GM21619 (cell line): ENCODE data around the gene IFT57.
"Not testable (repeated sequence)": the region's sequence is repeated elsewhere in the genome, so short reads cannot be mapped to it uniquely, and the experiment has no call there.

ENCODE experiments used
- ATAC-seq: cut with Tn5 transposase; IDR thresholded peaks from one replicate; pipeline ENCODE4 v1.9.1; 2021; ENCODE audit not compliant: unreplicated experiment

The IFT57 gene

DNA sequence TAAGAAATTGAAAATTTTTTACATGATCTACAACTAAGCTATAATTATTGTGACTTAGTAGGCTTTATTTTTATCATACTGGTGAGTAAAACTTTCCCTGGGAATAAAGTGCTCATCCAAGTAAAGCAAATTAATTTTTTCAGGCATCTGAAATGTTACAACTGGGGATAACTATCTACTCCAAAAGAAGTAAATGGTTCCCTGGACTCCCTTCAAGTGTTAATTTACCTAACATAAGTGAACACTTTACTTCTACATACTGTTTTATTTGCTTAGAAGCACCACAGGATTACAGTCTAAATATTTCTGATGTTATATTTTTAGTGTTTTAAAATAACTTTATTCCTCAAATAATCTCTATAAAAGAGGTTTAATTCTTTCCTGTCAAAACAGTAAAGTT, 57.8 kb downstream of the IFT57 start:
- no peak for ATAC-seq

DNA sequence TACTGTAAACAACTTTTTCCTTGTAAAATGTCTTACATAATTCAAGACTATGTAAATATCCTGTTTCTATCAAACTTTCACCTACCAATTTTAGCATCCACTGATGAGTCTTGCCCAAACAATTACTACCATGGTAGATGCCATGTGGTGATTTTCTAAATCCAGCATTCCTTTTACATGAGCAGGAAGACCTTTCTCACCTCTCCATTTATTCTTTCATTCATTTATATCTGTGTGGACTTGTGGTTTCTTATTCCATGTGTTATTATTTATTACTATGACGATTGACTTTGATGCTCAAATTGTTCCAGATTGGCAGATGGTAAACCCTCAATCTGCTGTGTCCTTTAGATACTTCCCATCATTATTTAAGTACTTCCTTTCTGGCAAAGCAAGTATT, 62.4 kb downstream of the IFT57 start:
- no peak for ATAC-seq

DNA sequence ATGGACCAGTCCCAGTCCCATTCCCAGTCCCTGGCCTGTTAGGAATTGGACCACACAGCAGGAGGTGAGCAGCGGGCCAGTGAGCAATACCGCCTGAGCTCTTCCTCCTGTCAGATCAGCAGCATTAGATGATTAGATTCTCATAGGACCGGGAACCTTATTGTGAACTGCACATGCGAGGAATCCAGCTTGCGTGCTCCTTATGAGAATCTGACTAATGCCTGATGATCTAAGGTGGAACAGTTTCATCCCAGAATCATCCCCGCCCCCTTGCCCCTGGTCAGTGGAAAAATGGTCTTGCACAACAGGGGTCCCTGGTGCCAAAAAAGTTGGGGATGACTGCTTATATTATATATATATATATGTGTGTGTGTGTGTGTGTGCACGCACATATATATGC, 63.1 kb downstream of the IFT57 start:
- ATAC-seq = no peak

DNA sequence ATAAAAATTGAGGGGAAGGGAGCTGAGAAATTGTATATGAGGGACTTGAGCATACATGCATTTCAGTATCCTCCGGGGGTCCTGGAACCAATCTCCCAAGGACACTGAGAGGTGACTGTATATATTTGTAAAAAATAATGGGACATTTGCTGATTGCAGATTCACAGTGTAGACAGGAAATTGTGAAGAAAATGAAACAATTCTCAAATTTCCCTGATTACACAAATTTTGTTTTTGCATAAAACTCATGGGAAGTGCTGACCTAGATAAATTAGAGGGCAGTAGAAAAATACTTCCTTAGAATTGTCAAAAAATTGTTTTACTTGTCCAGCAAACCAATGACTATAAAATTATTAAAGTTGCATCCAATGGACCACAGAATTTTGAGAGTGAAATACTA, 64.0 kb downstream of the IFT57 start:
- no peak for ATAC-seq

DNA sequence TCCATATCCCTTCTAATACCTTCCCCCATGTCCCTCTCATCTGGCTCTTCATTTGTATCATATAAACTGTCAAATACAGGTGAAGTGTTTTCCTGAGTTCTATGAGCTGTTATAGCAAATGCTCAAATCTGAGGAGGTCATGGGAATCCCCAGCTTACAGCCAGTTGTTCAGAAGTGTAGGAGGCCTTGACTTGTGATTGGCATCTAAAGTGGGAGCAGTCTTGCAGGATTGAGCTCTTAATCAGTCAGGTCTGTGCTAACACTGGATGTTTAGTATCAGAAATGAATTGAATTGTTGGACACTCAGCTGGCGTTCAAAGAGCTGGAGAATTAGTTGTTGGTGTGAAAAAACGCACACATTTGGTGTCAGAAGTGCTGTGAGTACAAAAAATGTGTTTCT, 65.0 kb downstream of the IFT57 start:
- ATAC-seq = no peak

DNA sequence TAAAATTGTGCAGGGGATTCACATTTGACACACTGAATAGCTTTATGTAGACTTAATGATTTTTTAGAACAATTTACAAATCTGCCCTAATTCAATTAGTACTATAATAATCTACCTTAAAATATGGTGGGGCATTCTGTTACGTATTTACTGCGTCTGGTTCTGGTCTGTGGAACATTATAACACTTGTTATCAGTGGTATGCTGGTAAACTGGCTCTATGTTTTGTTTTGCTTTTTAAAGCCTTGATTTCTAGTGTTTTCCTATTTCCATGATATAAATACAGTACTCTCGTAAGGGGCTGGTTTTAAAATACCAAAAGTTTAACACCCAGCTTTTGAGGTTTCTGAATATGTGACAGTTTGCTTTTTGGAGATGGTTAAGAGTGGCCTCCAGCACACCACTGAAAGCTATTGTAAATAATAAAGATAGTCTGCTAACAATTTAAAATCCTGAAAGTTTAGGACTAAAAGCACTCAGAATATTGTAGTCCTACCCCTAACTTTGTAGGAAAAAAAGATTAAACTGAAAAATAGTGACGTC, 65.8 kb downstream of the IFT57 start:
- ATAC-seq = no peak

DNA sequence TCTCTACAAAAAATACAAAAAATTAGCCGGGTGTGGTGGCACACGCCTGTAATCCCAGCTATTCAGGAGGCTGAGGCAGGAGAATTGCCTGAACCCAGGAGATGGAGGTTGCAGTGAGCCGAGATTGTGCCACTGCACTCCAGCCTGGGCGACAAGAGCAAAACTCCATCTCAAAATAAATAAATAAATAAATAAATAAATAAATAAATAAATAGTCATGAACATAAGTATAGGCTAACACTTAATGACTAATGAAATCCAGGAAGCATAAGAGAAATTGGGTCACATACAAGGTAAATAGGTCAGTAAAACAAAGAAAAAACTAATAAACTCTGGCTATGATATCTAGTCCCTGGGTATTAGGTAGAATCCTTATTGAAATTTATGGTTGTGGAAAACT, 66.6 kb downstream of the IFT57 start:
- not testable (repeated sequence) for ATAC-seq

DNA sequence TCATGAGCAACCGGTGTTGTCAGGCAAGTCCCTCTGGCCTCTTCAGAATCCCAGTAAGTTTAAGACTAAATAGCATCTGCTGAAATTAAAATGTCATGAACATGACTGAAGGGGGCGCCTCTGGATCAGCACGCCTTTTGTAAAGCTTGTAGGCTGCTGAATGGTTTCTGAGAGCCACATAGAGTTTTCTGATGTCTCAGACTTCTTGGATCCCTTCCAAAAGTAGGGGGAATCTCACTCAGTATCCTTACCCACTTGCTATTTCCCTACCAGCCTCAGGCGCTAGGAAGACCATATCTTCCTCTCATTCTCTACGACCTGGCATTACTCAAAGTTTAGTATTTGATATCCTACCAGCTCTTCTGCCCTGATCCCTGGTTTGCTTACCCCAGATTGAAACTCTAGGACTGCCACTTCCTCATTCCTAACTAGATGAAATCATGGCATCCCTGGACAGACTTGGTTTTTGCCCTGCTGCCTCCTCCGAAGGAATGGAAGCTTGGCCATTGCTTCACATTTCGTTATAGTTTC, 68.7 kb downstream of the IFT57 start:
- peak; percentile 62 for ATAC-seq

DNA sequence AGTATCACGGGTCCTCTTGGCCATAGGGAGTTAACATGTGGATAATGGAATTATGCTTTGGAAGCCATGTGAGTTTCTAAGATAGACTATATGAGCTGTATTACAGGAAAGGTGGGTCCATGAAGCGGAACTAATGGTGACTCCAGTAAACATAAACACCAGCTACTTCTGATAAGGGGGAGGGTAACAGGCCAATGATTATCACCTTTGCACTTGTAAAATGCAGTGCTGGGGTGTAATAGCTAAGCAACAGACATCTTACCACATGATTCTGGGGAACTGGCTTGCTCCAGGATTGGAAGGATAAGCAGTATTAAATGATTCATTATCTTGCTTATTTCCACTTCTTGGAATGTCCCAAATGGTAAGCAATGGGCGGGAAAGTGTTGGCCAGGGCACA, 70.0 kb downstream of the IFT57 start:
- no peak for ATAC-seq

DNA sequence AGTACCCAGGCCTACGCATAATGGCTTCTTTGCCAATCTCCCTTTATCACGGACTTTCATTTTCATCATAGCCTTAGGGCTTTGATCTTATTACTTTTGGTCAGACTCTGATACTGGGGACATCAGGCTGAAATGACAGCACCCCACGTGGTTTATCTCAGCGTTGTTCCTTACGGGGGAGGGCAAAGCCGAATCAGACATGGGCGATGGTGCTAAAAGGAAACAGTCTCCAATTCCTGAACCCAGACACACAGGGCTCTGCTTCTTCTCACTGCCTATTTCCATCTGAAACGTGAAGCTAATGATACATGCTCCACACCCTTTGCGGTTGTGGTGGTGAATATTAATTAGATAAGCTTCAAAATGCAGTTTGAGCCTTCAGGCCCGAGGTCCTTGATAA, 72.0 kb downstream of the IFT57 start:
- no peak for ATAC-seq

DNA sequence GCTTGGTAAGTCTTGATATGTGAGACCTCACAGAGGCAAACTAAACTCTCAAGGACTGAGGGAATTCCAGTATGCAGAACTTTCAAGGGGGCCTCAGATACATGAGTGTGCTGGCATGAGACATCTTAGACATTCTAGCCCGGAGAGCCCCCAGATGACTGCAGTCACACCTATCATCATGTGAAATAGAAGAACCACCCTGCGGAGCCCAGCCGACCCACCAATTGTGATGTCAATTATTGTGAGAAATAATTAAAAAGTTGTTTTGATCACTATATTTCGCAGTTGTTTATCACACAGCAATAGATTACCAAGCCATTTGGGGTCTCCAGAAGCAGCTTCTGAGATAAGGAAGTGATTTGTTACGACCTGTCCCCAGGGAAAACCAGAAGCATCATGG, 76.1 kb downstream of the IFT57 start:
- ATAC-seq = no peak

DNA sequence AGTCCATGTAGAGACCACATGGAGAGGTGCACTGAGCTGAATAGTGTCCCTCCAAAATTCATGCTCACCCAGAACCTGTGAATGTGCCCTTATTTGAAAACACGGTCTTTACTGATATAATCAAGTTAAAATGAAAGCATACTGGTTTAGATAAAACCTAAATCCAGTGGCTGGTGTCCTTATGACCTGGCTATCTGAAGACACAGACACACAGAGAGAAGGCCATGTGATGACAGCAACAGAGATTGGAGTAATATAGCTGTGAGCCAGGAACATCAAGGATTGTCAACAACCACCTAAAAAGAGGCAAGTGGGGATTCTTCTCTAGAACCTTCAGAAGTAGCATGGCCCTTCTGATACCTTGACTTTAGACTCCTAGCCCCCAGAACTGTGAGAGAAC, 76.6 kb downstream of the IFT57 start:
- no peak for ATAC-seq

DNA sequence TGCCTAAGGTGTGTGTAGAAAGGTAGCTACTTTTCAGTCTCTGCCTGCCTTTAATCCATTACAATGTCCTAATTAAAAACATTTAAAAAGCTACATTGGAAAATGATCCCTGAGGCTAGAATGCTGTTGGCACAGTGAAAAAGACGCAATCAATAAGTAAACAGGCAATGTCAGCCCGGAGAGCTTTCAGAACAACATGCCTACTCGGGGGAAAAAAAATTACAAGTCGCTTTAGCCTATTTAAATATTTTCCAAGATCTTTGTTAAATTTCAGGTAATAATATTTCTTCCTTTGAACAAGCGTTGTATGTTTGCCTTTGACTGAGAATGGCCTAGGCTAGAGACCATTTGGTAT, 84.8 kb downstream of the IFT57 start:
- ATAC-seq = no peak

DNA sequence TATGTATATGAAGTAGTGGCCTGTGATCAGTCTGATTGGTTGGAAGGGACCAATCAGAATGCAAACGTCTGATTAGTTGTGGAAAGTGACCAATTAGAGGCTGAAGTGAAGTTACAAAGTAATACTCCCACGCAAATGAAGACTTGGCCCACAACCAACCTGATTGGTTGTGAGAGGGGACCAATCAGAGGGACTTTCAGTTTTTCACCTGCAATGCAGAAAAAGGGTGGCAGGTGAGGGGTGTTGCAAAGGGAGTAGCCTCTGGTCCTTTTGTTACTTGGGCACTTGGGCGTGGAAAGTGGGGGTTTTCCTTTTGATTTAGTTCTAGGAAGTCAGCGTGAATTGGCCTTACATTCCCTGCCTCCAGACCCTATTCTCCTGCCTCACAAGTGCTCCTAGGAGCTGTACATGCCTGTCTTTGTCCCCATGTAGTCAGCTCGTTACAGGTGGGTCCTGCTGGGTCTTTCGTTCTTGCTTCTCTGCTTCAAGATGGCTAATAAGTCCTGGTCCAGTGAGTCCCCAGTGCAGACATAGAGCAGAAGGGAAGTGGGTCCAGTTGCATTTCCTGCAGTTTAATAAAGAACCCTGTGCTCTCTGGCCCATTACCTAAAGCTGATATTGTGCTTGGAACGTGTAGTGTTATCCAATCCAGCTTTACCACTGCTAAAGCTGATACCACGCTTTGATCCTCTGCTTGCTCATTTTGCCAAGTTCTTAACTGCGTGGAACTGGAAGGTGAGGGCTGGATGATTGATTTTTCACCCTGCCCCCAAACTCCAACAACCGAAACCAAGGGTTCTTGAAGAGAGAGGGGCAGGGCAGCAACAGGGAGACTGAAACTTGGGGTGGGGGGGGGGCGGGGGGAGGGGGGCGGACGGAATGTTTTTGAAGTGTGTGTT, 85.4 kb downstream of the IFT57 start:
- no peak for ATAC-seq

DNA sequence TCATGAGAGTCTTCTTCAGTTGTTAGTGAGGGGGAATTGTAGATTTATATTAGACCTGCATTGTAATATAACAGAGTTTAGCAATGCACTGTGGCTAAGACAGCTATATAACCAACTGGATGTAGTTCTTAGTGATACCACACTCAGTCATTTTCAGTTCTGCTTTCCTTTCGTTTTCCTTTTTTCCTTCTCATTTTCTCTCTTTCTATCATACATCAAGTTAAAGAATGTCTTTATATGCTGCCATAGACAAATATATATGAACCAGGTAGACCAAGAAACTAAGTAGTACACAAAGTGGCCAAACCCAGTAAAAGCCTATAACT, 87.7 kb downstream of the IFT57 start:
- peak; percentile 32 for ATAC-seq

DNA sequence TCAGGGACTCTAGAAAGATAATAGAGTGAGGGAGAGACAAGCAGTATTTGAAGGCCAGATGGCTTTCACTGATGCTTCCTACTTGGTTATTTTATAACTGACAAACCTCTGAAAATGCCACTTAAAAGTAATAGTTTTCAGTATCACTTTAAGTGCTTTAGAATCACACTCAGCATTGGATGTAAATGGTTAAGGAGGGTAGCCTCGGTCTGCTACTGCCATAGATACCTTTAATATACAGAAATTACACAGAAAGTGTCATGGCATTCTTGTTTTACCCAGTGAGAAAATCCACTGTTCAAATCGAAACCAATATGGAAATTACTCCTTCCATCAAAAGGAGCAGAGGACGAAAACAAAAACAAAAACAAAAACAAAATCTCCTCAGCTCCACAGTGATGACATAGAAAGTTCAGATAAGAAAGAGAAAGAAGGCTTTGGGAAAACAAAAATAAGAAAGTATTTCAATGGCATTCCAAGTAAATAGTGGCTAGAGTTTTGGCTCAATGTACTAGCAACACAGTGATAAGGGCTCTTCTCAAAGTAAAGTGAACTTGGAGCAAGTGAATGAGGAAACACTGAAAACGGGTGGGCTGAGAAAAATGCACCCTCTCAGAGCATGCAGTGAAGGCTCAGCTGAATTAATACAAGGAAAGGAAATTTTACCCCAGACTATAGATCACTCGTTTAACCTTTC, 88.2 kb downstream of the IFT57 start:
- peak; percentile 54 for ATAC-seq

DNA sequence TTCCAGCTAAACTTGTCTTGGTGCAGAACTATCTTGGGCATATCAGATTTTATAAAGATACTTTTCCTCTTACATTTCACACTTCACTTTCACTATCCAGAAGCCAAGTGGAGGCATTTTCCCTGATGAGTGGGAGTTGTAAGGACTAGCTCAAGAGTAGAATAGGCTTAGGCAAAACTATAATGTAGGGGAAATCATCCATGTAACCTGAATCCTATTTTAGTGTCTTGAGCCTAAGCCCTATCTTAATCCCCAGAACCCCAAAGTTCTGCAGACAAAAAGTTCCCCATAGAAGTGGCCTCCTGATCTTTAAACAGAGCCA, 89.2 kb downstream of the IFT57 start:
- ATAC-seq = no peak

DNA sequence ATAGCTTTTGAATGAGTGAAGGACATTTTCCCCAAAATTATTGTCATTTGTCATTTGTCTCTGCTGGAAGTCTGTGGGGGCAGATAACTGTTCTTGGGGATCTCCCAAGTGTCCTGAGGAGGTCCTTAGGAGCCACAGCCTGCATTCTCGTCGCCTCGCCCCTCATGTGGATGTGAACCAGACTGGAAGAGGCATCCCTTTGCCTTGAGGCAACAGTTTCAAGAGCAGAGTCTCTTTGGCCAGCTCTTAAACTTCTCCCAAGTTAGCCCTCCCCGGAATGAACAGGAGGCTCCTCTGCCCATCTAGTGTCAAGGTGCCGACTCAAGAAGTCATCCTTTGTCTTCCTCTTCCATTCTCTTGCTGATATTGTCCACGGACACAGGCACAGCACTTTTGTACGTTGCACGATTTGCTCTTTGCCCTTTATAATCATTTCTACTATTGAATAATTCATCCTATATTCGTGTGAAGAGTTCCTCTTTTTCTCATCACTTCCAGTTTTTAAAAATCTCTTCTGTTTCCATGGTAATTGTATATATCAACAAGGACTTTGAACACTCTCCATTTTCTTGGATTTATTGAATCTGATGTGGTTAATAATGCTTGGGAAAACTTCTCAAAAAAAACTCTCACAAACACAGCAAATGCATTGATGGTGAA, 90.6 kb downstream of the IFT57 start:
- no peak for ATAC-seq

DNA sequence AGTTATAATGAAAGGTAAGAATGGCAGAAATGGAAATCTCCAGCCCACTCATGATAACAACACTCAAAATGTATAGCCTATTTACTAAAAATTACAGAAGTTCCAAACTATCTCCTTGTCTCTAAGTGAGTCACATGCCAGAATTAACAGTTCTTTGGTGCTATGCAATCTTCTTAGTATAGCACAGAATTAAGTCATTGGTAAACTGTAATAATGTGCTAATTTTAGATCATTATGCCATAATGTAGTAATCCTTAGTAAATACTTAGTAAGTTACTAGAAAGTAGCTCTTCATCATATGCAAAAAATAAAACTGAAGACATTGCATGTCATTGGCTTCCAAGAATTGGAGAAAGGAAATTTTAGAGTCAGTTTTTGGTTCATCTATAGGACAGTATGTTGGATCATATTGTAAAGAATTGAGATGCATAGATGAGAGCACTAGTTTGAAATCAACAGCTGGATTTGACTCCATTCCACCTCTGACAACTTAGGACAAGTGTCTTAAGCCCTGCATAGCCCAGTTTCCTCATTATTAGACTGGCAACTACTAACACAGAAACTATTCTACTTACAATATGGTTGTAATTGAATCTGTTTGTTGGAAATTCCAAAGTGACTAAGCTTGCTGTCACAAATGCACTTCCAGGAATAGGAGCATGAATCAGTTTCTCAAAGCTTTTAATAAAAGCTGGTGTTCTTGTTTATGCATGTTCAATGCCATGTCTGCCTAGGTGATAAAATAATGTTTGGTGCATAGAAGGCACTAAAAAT, 91.3 kb downstream of the IFT57 start:
- ATAC-seq = no peak

DNA sequence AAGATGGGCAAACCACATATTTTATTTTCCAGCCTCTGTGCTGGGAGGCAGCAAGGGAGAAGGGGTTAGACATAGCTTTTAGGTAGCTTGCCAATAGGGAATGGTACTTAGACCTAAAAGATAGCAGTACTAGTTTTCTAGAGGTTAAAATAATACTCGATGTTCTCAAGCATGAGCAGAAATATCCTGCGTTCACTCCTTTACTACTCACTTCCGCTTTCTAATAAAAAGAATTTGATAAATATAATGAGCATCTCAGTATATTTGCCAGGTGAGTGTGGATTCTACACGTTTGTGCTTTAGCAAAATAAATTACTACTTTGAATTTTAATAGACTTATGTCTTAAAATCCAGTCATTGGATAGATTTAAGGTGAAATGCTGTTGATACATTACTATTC, 92.0 kb downstream of the IFT57 start:
- ATAC-seq = no peak
